Measurements from ENCODE around the gene LUZP2. TPM values are rescaled to one million over a fixed set of nuclear protein-coding genes. Genes with fewer than 3 reads are reported as not detected.

Gene LUZP2
- total and polyA plus RNA-seq, 2 of the 8 experiments (the other 6 are each of a cell fraction or from before 2014, with no cell fraction given), result 0.79 to 1.5 TPM

DNA sequence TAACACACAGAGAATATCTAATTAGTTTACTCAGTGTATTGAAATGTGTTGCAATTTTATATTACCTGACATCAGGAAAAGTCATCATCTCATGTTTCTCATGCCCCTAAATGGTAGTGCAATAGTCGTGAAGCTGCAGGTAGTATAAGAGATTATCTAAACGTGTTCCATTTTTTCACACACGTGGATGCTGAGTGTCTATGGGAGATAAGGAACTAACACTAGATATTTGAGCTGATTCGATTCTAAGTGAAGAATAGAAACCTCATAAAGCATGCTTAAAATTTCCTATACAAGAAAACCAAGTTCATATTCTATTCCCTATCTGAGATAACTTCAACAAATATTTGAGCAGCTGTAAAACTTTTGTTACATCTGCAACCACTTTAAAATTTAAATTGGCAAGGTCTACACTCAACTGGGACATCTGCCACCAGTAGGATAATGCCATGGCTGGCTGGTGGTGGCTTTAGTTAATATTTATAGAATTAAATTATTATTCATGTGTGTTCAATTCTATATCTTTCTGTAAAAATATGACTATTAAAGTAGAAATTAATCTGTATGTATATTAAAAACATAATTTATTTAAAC is 388.8 kb downstream of the LUZP2 start:
- H2AK5ac ChIP-seq (ENCODE audit: low read depth, low read length), result no peak overlapping the region
- no peak overlapping the region for H4K91ac ChIP-seq (replicated peaks; ENCODE audit: insufficient read length, low read length)
- H3K9ac ChIP-seq (replicated peaks in 1 of 4; ENCODE audit: extremely low read depth in 1 of 4, low read depth in 3 of 4, low read length in 3 of 4), result no peak overlapping the region
- H2BK15ac ChIP-seq (ENCODE audit: low read length), result no peak overlapping the region
- H3K56ac ChIP-seq (replicated peaks; ENCODE audit: insufficient read length, low read depth, low read length), result no peak overlapping the region
- no peak overlapping the region for H3K14ac ChIP-seq (ENCODE audit: insufficient read length)
- H3K4me2 ChIP-seq (ENCODE audit: insufficient read depth in 1 of 2, low read depth in 2 of 2, low read length in 2 of 2), result no peak overlapping the region
- ChIA-PET CTCF (ENCODE audit: partially characterized antibody) (no interaction called here), POLR2A (ENCODE audit: partially characterized antibody) (no interaction called here)
- no peaks in the 10 kb centered on the region for H3K36me3 ChIP-seq (ENCODE audit: control insufficient read depth in 2 of 4, insufficient read depth in 4 of 4, low read length in 3 of 4)
- H3K27ac ChIP-seq (ENCODE audit: low read depth, low read length), result no peak overlapping the region
- H2BK120ac ChIP-seq (replicated peaks; ENCODE audit: low read depth, low read length), result no peak overlapping the region
- TF ChIP-seq POLR2A (IDR thresholded peaks at IDR 0.05; ENCODE audit: control extremely low read depth in 1 of 2, low read depth in 2 of 2, low read length in 2 of 2) (no peak), CREB1 (IDR thresholded peaks at IDR 0.05) (no peak), GTF2F1 (IDR thresholded peaks at IDR 0.05; ENCODE audit: borderline replicate concordance, low read depth, low read length) (no peak), SP4 (IDR thresholded peaks at IDR 0.05; ENCODE audit: low read length) (no peak), RFX5 (IDR thresholded peaks at IDR 0.05; ENCODE audit: borderline replicate concordance, low read depth, low read length) (no peak), SP1 (IDR thresholded peaks at IDR 0.05; ENCODE audit: low read depth, low read length) (no peak), KDM5A (IDR thresholded peaks at IDR 0.05; ENCODE audit: low read length) (no peak), TEAD4 (IDR thresholded peaks at IDR 0.05; ENCODE audit: low read depth, low read length) (no peak), FOSL1 (IDR thresholded peaks at IDR 0.05; ENCODE audit: insufficient read depth, low read depth, low read length) (no peak), BCL11A (IDR thresholded peaks at IDR 0.05; ENCODE audit: low read depth in 2 of 2, low read length in 2 of 2) (no peak), MAFK (IDR thresholded peaks at IDR 0.05; ENCODE audit: low read depth, low read length) (no peak), SP2 (IDR thresholded peaks at IDR 0.05; ENCODE audit: low read length) (no peak), CHD2 (IDR thresholded peaks at IDR 0.05; ENCODE audit: low read length) (no peak)
- TF ChIP-seq, protein P1, sequence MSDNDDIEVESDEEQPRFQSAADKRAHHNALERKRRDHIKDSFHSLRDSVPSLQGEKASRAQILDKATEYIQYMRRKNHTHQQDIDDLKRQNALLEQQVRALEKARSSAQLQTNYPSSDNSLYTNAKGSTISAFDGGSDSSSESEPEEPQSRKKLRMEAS (IDR thresholded peaks at IDR 0.05), result no peak
- no peak overlapping the region for H3K23ac ChIP-seq (ENCODE audit: insufficient read length)
- H4K8ac ChIP-seq (ENCODE audit: extremely low read depth, insufficient read depth, low read length), result no peak overlapping the region
- FAIRE-seq, result no peak
- H2BK12ac ChIP-seq (ENCODE audit: low read depth, low read length), result no peak overlapping the region
- DNase-seq (ENCODE audit: low read depth in 1 of 2, low spot score in 2 of 2), result no peak
- no peaks in the 10 kb centered on the region for H4K20me1 ChIP-seq (replicated peaks in 1 of 2; ENCODE audit: control insufficient read depth in 1 of 2, insufficient read depth in 2 of 2, low read length in 2 of 2)
- H2AFZ ChIP-seq (ENCODE audit: low read length), result no peak overlapping the region
- H3K4me1 ChIP-seq (replicated peaks in 1 of 4; ENCODE audit: control insufficient read depth in 3 of 4, insufficient read depth in 4 of 4, low read length in 3 of 4), result no peaks in the 10 kb centered on the region
- H3K18ac ChIP-seq (ENCODE audit: extremely low read depth, low read length), result no peak overlapping the region
- no peaks in the 10 kb centered on the region for H3K27me3 ChIP-seq (replicated peaks in 1 of 4; ENCODE audit: control insufficient read depth in 3 of 4, extremely low read depth in 1 of 4, insufficient read depth in 3 of 4, low read length in 3 of 4)
- no peak overlapping the region for H3K4me3 ChIP-seq (ENCODE audit: extremely low read depth in 1 of 4, insufficient read depth in 2 of 4, low read depth in 3 of 4, low read length in 4 of 4)
- H3K4ac ChIP-seq (replicated peaks; ENCODE audit: insufficient read length, low read depth, low read length), result no peak overlapping the region
- no peaks in the 10 kb centered on the region for H3K9me3 ChIP-seq (ENCODE audit: insufficient read depth in 2 of 2, low read depth in 1 of 2, low read length in 1 of 2)
- H4K5ac ChIP-seq (ENCODE audit: insufficient read length, low read depth, low read length), result no peak overlapping the region
- WGBS, 2 experiments (ENCODE audit: extremely low coverage in 1 of 2, insufficient coverage in 1 of 2, insufficient read length in 1 of 2, insufficient replicate concordance in 2 of 2, low coverage in 1 of 2, low lambda C conversion rate in 2 of 2, missing lambda C conversion rate in 1 of 2), result 93% methylated on average over 4 of the region's 4 CpGs; no CpG with 5 or more reads in 1 of the 2 experiments
- H2BK5ac ChIP-seq (ENCODE audit: low read depth, low read length), result no peak overlapping the region
- H3K79me2 ChIP-seq (ENCODE audit: control insufficient read depth in 1 of 2, insufficient read depth in 2 of 2, low read length in 2 of 2), result no peaks in the 10 kb centered on the region
- no peak overlapping the region for H2BK20ac ChIP-seq (ENCODE audit: low read length)
- H3K23me2 ChIP-seq (ENCODE audit: low read depth, low read length), result no peaks in the 10 kb centered on the region
- H3K79me1 ChIP-seq (ENCODE audit: low read depth, low read length), result no peaks in the 10 kb centered on the region

Measured in H1 (cell line).